Suppressor macrophage treated with lipopolysaccharide for 1 hour (primary cell): ENCODE results near the gene BBS5.
"Not testable (repeated sequence)": the region's sequence is repeated elsewhere in the genome, so short reads cannot be mapped to it uniquely, and the experiment has no call there.

ENCODE experiments used
- DNase-seq, 3 donors: peaks; one replicate each; pipeline ENCODE4 v3.0.0-alpha.2; 2020 to 2022

The BBS5 gene

DNA sequence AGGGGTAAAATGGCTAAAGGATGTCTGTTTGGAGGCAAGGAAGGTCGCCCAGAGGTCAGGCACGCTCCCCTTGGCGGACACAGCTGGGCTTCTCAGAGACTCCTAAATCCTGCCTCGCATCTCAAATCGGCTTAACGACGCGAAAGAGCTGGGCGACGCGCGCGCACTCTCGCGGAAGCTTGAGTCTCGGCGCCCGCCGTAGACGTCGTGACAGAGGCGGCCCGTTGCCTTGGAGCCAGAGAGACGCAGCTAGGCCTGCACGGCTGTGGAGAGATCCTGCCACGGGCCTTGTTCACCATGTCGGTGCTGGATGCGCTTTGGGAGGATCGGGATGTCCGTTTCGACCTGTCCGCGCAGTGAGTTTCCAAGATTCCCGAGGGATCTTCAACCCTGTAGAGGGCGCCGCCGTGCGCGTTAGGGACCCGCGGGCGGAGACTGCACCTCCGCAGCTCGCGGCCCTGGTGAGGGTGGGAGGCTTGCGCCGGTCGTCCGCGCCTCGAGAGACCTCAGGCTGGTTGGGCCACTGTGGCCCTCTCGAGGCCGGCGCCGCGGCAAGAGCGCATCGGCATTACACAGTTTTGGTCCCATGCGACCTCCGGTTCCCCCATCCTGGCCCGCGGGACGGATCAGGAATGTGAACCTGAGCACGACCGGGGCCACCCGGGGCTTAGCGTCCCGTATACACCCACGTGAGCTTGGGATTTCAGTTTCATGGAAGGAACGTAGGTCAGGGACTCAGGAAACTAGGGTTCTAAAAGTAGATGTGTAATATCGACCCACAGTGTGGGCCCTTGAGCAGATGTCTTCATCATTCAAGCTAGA, at the start of gene BBS5:
Gene BBS5, plus strand, starts transcription at position 238 of the 822 bp plus-strand sequence. Its CDS starts 60 bp downstream, at position 298.
- DNase-seq: peak; percentile 78 to 90 (median 85)

DNA sequence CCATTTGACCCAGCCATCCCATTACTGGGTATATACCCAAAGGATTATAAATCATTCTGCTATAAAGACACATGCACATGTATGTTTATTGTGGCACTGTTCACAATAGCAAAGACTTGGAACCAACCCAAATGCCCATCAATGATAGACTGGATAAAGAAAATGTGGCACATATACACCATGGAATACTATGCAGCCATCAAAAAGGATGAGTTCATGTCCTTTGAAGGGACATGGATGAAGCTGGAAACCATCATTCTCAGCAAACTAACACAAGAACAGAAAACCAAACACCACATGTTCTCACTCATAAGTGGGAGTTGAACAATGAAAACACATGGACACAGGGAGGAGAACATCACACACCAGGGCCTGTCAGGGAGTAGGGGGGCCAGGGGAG, 47.5 kb upstream of the BBS5 start:
- not testable (repeated sequence) for DNase-seq

DNA sequence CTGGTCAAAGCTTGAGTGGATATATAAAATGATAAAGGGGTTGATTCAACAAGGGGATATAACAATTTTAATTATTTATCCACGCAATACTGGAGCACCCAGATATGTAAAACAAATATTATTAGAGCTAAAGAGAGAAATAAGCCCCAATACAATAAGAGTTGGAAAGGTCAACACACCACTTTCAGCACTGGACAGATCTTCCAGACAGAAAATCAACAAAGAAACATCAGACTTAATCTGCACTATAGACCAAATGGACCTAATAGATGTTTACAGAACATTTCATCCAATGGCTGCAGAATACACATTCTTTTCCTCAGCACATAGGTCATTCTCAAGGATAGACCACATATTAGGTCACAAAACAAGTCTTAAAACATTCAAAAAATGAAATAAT, 45.1 kb upstream of the BBS5 start:
- not testable (repeated sequence) for DNase-seq

DNA sequence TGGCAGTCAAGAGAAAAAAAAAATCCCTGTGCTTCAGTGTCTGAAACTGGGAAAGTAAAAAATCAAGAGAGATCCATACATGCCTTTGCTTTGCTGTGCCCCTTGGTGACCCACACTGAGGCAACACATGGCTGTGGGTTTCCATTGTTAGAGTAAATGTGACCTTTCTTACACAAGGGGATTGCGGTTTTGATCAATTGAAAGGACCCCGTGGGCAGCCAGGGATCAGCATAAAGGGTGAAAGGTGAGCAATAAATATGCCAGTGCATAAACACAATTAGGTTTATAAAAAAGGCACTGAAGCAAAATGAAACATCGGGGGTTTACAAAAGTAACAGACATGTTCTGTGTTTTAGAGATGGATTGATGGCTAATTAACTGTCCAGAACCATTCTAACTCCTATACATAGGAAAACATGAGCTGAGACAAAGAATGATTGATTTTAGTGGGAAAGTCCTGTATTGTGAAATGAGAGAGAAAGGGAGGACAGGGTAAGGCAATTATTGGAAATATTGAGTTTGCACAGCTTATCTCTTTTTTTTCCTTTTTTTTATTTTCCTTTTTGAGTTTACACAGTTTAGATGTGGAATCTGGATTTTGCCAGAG, 40.7 kb upstream of the BBS5 start:
- DNase-seq: no peak

DNA sequence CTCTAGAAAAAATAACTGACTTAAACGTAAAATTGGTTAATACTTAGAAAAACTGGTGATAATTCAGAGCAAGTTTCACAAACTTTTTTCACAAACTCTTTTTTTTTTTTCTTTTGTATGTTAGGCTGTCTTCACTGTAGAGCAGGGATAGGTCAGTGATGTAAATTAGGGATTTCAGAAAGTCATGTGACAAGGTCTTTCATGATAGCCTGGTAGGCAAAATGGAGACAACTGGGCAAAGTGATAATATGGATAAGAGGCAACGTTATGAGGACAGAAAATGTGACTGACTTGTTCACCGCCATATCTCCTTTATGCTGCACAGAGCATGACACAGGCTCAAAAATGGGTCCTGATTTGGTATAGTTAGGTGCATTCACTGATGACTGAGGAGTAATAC, 39.4 kb upstream of the BBS5 start:
- no peak for DNase-seq

DNA sequence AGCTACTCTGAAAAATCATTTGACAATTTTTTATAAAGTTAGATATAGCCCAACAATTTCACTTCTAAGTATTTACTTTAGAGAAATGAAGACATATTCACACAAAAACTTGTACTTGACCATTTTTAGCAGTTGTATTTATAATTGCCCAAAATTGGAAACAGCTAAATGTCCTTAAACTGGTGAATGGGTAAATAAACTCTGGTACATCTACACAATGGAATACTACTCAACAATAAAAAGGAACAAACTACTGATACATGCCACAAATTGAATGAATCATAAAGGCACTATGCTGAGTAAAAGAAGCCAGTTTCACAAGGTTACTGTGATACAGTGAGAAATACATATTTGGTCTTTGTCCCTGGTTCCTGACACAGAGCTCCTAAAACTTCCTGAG, 32.8 kb upstream of the BBS5 start:
- DNase-seq: no peak

DNA sequence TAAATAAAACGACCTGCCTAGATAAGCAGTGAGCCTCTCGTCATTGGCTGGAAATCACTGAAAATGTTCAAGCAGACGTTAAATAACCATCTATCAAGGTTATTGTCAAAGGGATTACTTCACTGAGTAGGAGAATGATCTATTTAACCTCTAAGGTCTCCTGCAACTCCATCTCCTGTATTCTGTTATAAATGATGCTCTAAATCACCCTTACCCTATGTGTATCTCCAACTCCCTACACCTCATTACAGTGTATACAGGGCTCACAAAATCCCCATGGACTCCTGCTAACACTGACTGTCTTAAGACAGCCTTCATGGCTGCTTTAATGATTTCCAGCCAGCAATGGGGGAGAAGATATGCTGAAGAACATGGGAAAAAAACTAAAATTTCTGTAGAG, 31.0 kb upstream of the BBS5 start:
- DNase-seq: no peak

DNA sequence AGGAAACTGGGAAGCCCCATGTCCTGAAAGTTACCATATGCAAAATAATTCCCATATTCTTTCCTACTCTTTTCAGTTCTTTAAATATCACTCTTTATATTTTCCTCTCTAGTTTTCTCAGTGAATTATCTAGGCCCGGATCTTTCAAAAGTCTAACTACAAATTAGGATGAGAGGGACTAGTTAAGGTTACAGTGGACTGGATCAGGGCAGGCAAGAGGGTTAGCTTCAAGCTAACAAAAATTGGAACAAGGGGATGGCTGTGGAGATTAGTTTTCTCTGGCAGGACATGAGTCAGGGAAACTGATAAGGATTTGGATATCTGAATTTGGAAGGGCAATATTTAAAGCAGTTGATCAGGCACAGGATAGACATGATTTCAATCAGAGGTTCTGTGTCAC, 30.4 kb upstream of the BBS5 start:
- no peak for DNase-seq

DNA sequence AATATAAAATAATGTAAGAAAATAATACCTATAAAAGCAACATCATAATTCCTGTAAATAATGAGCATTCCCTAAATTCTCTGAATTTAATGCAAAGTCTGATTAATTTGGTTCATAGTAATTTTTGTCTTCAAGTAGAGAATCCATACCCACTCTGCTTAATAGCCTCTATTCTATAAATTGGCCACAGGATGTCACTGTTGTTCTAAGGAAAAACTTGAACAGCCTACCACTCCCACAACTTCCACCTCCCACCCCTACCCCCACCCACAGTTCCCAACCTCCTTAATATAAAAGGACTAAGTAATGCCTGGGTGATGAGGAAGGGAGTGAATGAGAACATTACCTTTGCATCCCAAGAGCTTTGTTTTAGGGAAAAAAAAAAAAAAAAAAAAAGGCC, 27.2 kb upstream of the BBS5 start:
- DNase-seq: peak; percentile 52 to 74 (median 64)

DNA sequence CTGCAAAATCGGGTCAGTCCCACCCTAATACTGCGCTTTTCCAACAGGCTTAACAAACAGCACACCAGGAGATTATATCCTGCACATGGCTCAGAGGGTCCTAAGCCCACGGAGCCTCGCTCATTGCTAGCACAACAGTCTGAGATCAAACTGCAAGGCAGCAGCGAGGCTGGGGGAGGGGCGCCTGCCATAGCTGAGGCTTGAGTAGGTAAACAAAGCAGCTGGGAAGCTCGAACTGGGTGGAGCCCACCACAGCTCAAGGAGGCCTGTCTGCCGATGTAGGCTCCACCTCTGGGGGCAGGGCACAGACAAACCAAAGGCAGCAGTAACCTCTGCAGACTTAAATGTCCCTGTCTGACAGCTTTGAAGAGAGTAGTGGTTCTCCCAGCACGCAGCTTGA, 26.2 kb upstream of the BBS5 start:
- DNase-seq: not testable (repeated sequence)

DNA sequence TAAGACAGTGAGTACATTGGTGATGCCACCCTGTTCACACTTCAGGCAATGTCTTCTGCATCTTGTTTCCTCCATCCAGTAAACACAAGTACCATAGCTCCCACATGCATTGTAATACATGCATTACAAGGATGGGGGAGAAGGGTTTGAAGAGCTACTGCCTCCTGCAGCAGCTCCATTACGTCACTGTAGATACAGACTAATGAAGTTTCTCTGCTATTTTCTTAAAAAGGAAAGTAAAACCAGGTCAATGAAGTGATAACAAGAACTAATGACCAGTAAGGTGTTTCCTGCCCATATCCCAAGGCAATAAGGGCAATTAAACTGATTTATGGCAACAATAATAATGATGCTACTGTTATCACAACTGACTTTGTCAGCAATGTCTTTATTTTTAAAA, 18.2 kb upstream of the BBS5 start:
- no peak for DNase-seq

DNA sequence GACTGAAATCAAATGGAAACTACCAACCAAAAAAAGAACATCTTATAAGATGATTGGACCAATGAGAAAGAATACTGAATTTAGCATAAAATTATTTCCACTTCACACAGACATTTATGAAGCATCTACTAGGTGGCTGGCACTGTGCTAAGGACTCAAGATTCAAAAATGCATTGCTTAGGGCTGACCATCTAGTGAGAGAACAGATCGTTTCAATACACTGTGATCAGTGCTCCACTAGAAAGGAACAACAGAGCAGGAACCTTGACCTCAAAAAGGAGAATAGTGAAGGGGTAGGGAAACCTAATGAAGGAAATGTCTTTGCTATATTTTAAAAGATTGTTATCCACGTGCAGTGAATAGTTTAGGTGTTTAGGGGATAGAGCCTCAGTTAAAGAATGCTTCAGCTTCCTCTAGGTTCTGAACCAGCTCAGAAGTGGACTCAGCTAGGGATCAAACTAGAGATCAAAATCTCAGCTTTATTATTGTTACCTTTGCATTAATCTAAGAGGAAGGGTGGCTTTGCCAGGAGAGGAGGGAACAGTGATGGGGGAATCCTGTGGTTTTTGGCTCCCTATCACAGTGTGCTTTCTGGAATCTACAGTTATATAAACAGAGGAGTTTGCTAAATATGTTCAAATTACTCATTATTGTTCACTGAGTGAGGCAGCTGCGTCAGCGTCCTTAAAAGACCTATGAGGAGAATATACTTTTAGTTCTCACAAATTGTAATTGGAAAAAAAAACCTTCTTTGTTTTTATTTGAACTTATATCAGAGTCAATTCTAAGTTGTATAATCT, 16.2 kb upstream of the BBS5 start:
- DNase-seq: no peak

DNA sequence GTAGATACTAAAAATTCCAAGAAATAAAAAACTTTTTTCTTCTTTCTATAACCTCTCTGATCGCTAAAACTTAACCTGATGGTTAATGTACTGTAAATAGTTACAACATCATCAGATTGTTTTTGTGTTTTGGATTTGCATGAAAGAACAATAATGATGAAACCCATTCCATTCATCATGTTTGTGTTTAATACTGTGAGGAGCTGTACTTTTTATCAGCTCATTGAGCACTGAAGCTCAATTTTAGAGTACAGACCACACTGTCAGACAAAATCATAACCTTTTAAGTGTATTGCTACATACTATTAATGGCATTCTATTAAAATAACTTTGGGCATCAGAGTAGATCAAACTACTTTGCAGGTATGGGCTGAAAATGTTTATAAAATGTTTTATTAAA, 14.8 kb upstream of the BBS5 start:
- no peak for DNase-seq

DNA sequence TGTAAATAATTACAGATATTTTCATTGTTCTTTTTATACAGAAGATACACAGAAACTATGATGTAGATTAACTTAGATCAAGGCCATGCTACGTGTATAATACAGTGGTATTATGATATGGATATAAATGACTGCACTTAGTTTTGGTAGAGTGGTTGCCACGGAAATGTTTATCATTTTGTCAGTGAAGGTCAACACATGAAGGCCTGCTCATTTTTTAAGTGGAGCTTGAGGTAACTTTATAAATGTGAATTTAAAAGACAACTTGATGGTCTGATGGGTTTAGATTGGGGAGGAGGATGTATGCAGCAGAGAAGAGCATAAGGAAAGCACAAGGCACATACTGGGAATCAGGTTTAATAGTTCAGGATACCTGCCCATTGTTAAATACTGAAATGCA, 14.4 kb upstream of the BBS5 start:
- no peak for DNase-seq

DNA sequence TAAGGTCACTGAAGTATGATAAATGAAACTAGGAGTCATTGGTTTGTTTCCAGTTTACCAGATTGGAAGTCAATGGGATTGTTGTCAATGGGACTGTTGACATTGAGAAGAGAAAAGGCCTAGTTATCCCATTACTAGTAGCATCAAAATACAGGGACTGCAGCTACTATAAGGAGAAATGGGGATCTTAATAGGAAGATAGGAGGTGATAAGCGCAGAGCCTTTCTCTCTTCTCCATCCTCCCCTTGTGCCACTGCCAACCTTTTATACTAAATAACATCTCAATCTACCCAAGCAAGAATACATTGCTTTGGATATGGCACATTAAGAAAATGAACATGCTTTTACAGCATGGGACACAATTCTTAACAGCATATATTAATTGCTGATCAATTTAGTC, 10.5 kb upstream of the BBS5 start:
- DNase-seq: no peak

DNA sequence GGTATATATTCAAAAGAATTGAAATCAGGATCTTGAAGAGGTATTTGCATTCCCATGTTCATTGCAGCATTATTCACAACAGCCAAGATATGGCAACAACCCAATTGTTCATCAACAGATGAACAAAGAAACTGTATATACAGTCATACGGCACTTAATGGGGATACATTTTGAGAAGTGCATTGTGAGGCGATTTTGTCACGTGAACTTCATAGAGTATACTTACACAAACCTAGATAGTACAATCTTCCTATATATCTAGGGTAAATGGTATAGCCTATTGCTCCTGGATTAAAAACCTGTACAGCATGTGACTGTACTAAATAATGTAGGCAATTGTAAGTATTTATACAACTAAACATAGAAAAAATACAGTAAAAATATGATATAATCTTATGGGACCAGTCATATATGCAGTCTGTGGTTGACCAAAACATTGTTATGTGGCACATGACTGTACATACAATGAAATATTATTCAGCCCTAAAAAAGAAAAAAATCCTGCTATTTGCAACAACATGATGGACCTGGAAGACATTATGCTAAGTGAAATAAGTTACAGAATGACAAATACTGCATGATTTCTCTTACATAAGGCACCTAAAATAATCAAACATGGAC, 9.2 kb upstream of the BBS5 start:
- no peak for DNase-seq

DNA sequence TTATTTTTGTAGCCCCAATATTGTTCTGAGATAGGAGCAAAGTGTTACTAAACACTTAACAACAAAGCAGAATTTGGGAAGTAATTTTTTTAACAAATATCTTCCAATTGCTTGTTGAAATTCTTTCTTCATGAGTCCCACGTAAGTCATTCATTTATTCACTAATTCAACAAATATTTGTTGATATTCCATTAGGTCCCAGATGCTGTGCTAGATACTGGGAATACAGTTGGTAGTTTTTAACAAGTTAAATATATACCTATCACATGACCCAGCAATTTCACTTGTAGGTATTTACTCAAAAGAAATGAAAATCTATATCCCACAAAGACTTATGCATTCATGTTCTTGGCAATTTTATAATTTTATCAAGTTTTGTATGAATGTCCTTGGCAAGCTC, 7.0 kb upstream of the BBS5 start:
- DNase-seq: no peak

DNA sequence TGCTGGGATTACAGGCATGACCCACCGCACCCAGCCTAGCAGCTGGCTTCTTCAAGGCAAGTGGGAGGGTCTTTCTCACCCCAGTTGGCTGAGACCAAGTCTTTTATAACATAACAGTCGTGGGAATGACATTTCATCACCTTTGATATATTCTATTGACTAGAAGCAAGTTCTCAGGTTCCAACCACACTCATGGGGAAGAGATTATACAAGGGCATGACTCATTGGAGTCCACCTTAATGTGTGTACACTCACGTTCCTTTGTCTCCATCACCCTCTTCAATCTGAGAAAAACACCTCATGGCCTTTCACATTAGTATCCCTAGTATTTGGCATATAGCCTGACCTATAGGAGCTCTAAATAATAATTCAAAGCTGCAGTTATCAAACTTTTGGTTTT, 2.8 kb upstream of the BBS5 start:
- DNase-seq: no peak

DNA sequence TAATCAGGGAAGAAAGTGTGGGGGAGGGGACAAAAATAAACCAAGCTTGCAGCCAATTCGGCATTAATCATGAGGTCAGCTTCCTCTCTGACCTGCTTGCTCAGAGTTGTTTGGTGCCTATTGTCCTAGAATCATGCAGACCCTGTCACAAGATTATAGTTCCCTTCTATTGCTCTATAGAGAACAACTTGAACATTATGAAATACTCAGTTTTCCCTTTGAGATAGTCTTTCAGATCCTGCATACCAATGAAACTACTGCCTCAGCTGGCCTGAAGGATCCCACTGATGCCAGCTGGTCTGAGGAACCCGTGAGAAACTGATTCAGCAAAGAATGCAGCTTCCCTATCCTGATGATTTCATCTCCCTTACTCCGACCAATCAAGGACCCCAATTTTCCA, 955 bp upstream of the BBS5 start:
- peak; percentile 85 to 93 (median 91) for DNase-seq

DNA sequence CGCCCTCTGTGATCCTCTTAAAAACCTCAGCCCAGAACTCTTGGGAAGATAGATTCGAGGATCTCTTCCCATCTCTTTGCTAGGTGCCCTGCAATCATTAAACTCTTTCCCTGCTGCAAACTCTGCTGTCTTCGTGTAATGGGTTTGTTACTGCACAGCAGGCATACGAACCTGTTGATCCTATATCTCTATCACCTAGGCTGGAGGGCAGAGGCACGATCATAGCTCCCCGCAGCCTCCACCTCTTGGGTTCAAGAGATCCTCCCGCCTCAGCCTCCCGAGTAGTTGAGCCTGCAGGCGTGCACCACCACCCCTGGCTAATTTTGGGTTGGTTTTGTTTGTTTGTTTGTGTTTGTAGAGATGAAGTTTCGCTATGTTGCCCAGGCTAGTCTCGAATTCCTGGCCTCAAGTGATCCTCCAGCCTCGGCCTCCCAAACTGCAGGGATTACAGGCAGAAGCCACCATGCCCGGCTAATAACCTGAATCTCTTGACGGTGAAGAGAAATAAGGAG, 493 bp upstream of the BBS5 start:
- no peak for DNase-seq

DNA sequence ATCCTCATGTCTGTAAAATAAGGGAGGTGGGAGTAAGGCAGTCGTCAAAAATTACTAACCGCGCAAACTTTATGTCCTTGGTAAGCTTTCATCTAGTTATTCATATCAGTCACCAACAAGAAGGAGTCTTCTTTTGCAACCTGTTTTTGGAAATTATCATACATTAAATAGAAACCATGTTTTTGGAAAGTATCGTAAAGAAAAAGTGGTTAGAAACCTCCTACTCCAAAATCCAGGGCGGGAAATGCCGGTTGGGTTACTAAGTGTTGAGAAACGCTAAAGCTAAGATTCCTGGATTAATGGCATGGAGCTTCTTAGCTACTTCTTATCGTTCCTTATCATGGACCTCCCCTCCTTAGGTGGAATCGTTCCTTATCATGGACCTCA, 778 bp downstream of the BBS5 start:
- DNase-seq: no peak

DNA sequence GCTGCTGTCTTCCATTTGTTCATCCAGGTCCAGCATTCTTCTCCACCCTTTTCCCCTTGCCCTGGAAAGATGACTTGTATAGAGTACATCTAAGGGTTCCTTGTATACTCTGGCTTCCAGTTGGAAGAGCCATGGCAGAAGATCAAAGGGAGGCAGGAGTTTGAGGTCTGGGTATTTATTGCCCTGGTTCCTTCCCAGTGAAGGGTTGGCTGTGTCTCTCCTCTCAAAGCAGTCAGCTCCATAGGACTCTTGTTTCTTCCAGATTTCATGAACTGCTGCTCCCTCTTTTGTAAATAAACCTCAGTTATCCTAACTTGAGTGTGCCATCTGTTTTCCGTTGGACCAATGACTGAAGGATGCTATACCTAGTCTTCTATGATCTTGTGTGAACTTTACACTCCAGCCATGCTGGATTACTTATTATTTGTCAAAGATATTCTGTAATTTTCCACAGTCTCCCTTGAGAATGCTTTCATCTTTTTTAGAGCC, 6.4 kb downstream of the BBS5 start:
- no peak for DNase-seq

DNA sequence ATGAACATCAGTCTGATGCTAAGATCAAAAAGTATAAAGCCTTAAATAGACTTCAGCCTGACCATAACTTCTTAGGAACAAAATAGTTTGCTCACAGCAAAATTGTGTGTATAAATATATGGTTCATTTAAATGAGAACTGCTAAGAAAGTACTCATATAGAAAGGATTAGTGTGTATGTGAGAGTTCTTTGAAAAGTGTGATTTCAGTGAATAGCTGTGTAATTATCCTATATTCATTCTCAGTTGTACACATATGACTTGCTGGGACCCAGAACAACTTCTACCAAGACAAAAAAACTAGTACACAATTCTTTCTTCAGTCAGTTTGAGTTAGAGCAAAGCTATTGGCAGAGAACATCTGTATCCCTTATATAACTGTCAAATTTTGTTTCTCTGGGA, 7.2 kb downstream of the BBS5 start:
- DNase-seq: no peak
